OCI-LY1 (cell line): ENCODE results near the gene LGI2.

Source experiments
- EZH2 ChIP-seq: fragments of 200-600 bp; sonication (generic), shearing (Covaris generic); IDR thresholded peaks from 2 replicates; pipeline ENCODE4 v1.8.0; 2017; ENCODE audit warnings: borderline replicate concordance, mixed run types, mild to moderate bottlenecking, antibody characterized with exemption, low read length, moderate library complexity, mixed read lengths
- TF ChIP-seq, protein P1 (sequence below): fragments of 200-600 bp; sonication (generic), shearing (Covaris generic); IDR thresholded peaks from 2 replicates; pipeline ENCODE4 v1.5.1; 2017; ENCODE audit warnings: mild to moderate bottlenecking, antibody characterized with exemption, low read length, moderate library complexity, mixed read lengths

DNA sequence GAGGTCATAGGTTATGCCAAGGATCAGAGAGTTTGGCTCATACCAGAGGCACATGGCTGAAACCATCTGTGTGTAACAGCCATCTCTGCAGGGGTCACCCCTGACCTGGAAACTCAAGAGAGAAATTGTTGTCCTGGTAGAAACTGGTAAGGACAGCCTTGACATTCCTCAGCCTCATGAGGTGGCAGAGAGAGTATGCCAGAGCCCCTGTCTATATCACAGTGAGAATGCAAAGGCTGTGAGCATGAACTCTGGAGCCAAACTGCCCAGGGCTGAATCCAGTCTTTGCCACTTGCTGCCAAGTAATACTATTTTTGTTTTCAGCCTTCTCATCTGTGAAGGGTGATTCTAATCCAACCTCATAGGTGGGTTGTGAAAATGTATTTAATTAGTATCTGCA, 80.8 kb downstream of the LGI2 start:
- TF ChIP-seq EZH2 = no peak
- TF ChIP-seq, protein P1, sequence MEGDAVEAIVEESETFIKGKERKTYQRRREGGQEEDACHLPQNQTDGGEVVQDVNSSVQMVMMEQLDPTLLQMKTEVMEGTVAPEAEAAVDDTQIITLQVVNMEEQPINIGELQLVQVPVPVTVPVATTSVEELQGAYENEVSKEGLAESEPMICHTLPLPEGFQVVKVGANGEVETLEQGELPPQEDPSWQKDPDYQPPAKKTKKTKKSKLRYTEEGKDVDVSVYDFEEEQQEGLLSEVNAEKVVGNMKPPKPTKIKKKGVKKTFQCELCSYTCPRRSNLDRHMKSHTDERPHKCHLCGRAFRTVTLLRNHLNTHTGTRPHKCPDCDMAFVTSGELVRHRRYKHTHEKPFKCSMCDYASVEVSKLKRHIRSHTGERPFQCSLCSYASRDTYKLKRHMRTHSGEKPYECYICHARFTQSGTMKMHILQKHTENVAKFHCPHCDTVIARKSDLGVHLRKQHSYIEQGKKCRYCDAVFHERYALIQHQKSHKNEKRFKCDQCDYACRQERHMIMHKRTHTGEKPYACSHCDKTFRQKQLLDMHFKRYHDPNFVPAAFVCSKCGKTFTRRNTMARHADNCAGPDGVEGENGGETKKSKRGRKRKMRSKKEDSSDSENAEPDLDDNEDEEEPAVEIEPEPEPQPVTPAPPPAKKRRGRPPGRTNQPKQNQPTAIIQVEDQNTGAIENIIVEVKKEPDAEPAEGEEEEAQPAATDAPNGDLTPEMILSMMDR = no peak
